BLaER1 treated with 17β-estradiol and CSF1 and Interleukin-3, amounts not matched to agents 10 nM and 100 nM (cell line): ENCODE measurements around the gene CSMD2.

Experiments
- H3K27ac ChIP-seq, 11 experiments: shearing (Covaris generic); formaldehyde crosslinking; 2 replicates each; pipeline ENCODE4 v1.8.1; 2022
- H3K27me3 ChIP-seq, 11 experiments: shearing (Covaris generic); formaldehyde crosslinking; 2 replicates each; pipeline ENCODE4 v1.8.1; 2022
- H3K36me3 ChIP-seq, 11 experiments: shearing (Covaris generic); formaldehyde crosslinking; 2 replicates each; pipeline ENCODE4 v1.8.1; 2022
- H3K4me1 ChIP-seq, 10 experiments: shearing (Covaris generic); formaldehyde crosslinking; 2 replicates each; pipeline ENCODE4 v1.8.1; 2022
- H3K4me2 ChIP-seq, 11 experiments: shearing (Covaris generic); formaldehyde crosslinking; 2 replicates each; pipeline ENCODE4 v1.8.1; 2022
- H3K4me3 ChIP-seq, 10 experiments: shearing (Covaris generic); formaldehyde crosslinking; 2 replicates each; pipeline ENCODE4 v1.8.1; 2022
- H3K9ac ChIP-seq, 11 experiments: shearing (Covaris generic); formaldehyde crosslinking; 2 replicates each; pipeline ENCODE4 v1.8.1; 2022
- H3K9me3 ChIP-seq, 11 experiments: shearing (Covaris generic); formaldehyde crosslinking; replicated peaks in 1 of 11; 2 replicates each; pipeline ENCODE4 v1.8.1; 2022
- H4K20me1 ChIP-seq, 11 experiments: shearing (Covaris generic); formaldehyde crosslinking; 2 replicates each; pipeline ENCODE4 v1.8.1; 2022
- Cebpa-rat ChIP-seq, 11 experiments: shearing (Covaris generic); IDR thresholded peaks; 2 replicates each; pipeline ENCODE4 v1.8.1; 2022

The CSMD2 gene

GRCh38 chr1:33668695-33669094 is 496.3 kb downstream of the CSMD2 start:
- Histone ChIP-seq H3K36me3 (no peaks in the 10 kb centered on the region), H4K20me1 (no peaks in the 10 kb centered on the region), H3K27ac (no peak overlapping the region), H3K27me3 (no peaks in the 10 kb centered on the region), H3K4me3 (no peak overlapping the region), H3K4me2 (no peak overlapping the region), H3K9ac (no peak overlapping the region), H3K9me3 (peaks cover 18 to 34% (median 28%) of the 10 kb centered on the region in 11 experiments), H3K4me1 (no peaks in the 10 kb centered on the region)
- TF ChIP-seq Cebpa-rat (IDR thresholded peaks at IDR 0.05): no peak

GRCh38 chr1:33667386-33668282 is 497.4 kb downstream of the CSMD2 start:
- H3K9ac ChIP-seq: no peak overlapping the region
- no peak for TF ChIP-seq Cebpa-rat (IDR thresholded peaks at IDR 0.05)

GRCh38 chr1:33666616-33667015 is 498.4 kb downstream of the CSMD2 start:
- no peaks in the 10 kb centered on the region for H4K20me1 ChIP-seq
- no peak overlapping the region for H3K9ac ChIP-seq
- no peaks in the 10 kb centered on the region for H3K27me3 ChIP-seq
- no peak overlapping the region for H3K4me3 ChIP-seq
- peaks cover 8 to 16% (median 12%) of the 10 kb centered on the region in 11 experiments for H3K9me3 ChIP-seq
- TF ChIP-seq Cebpa-rat (IDR thresholded peaks at IDR 0.05): no peak
- no peaks in the 10 kb centered on the region for H3K36me3 ChIP-seq
- H3K4me1 ChIP-seq: no peaks in the 10 kb centered on the region
- no peak overlapping the region for H3K27ac ChIP-seq
- H3K4me2 ChIP-seq: no peak overlapping the region

More at GRCh38 chr1:33667386-33668282, 497.4 kb downstream of the CSMD2 start:
- no peak overlapping the region for H3K4me3 ChIP-seq
- no peak overlapping the region for H3K4me2 ChIP-seq
- no peaks in the 10 kb centered on the region for H3K27me3 ChIP-seq
- H3K4me1 ChIP-seq: no peaks in the 10 kb centered on the region
- no peaks in the 10 kb centered on the region for H3K36me3 ChIP-seq
- no peaks in the 10 kb centered on the region for H4K20me1 ChIP-seq
- peaks cover 18 to 27% (median 22%) of the 10 kb centered on the region in 11 experiments for H3K9me3 ChIP-seq
- H3K27ac ChIP-seq: no peak overlapping the region

- no peaks in the 10 kb centered on the region for H3K27me3 ChIP-seq
- no peak overlapping the region for H3K27ac ChIP-seq
- TF ChIP-seq Cebpa-rat (IDR thresholded peaks at IDR 0.05): no peak
- no peak overlapping the region for H3K4me2 ChIP-seq
- H3K9ac ChIP-seq: no peak overlapping the region
- no peaks in the 10 kb centered on the region for H4K20me1 ChIP-seq
- H3K4me3 ChIP-seq: no peak overlapping the region
- H3K36me3 ChIP-seq: no peaks in the 10 kb centered on the region
- peaks cover 0 to 4% (median under 1%) of the 10 kb centered on the region in 10 experiments; a peak in 8 of 20 replicates for H3K4me1 ChIP-seq
- H3K9me3 ChIP-seq: no peaks in the 10 kb centered on the region
Measured at GRCh38 chr1:33661811-33662454, 503.1 kb downstream of the CSMD2 start.

GRCh38 chr1:33660956-33661355 is 504.1 kb downstream of the CSMD2 start:
- H3K4me1 ChIP-seq: peaks cover 5 to 14% (median 10%) of the 10 kb centered on the region in 10 experiments; a peak in 18 of 20 replicates
- no peak for TF ChIP-seq Cebpa-rat (IDR thresholded peaks at IDR 0.05)
- no peaks in the 10 kb centered on the region for H3K36me3 ChIP-seq
- no peaks in the 10 kb centered on the region for H4K20me1 ChIP-seq
- no peak overlapping the region for H3K9ac ChIP-seq
- H3K27ac ChIP-seq: no peak overlapping the region
- no peak overlapping the region for H3K4me2 ChIP-seq
- no peaks in the 10 kb centered on the region for H3K9me3 ChIP-seq
- no peak overlapping the region for H3K4me3 ChIP-seq
- no peaks in the 10 kb centered on the region for H3K27me3 ChIP-seq

- Histone ChIP-seq H3K36me3 (no peaks in the 10 kb centered on the region), H3K4me3 (no peak overlapping the region), H3K27me3 (no peaks in the 10 kb centered on the region), H3K9me3 (no peaks in the 10 kb centered on the region), H4K20me1 (no peaks in the 10 kb centered on the region), H3K4me2 (no peak overlapping the region), H3K9ac (no peak overlapping the region), H3K4me1 (peaks cover 5 to 19% (median 11%) of the 10 kb centered on the region in 10 experiments; a peak in 18 of 20 replicates), H3K27ac (no peak overlapping the region)
- TF ChIP-seq Cebpa-rat (IDR thresholded peaks at IDR 0.05): no peak
Measured at GRCh38 chr1:33660244-33660643, 504.8 kb downstream of the CSMD2 start.

GRCh38 chr1:33659641-33660040 is 505.4 kb downstream of the CSMD2 start:
- Histone ChIP-seq H3K9me3 (no peaks in the 10 kb centered on the region), H4K20me1 (no peaks in the 10 kb centered on the region), H3K27ac (no peak overlapping the region), H3K36me3 (no peaks in the 10 kb centered on the region), H3K4me1 (peaks cover 5 to 19% (median 11%) of the 10 kb centered on the region in 10 experiments; a peak in 18 of 20 replicates), H3K4me3 (no peak overlapping the region), H3K9ac (no peak overlapping the region), H3K27me3 (no peaks in the 10 kb centered on the region), H3K4me2 (no peak overlapping the region)
- TF ChIP-seq Cebpa-rat (IDR thresholded peaks at IDR 0.05): no peak

GRCh38 chr1:33657833-33658232 is 507.2 kb downstream of the CSMD2 start:
- no peaks in the 10 kb centered on the region for H3K36me3 ChIP-seq
- no peak overlapping the region for H3K27ac ChIP-seq

GRCh38 chr1:33656467-33657005 is 508.5 kb downstream of the CSMD2 start:
- no peaks in the 10 kb centered on the region for H3K9me3 ChIP-seq
- no peaks in the 10 kb centered on the region for H3K27me3 ChIP-seq
- H3K9ac ChIP-seq: no peak overlapping the region
- H3K4me1 ChIP-seq: peaks cover 5 to 19% (median 11%) of the 10 kb centered on the region in 10 experiments; a peak in 18 of 20 replicates
- H3K4me3 ChIP-seq: no peak overlapping the region
- H4K20me1 ChIP-seq: no peaks in the 10 kb centered on the region
- peak overlapping the region; percentile 7 to 81 (median 54); a peak in 19 of 22 replicates for H3K4me2 ChIP-seq
- no peak for TF ChIP-seq Cebpa-rat (IDR thresholded peaks at IDR 0.05)
- H3K36me3 ChIP-seq: no peaks in the 10 kb centered on the region
- H3K27ac ChIP-seq: peak overlapping the region in 3 of 11 experiments; percentile 7 to 43 (median 29); a peak in 5 of 22 replicates

More at GRCh38 chr1:33657833-33658232, 507.2 kb downstream of the CSMD2 start:
- Histone ChIP-seq H3K9me3 (no peaks in the 10 kb centered on the region), H3K27me3 (no peaks in the 10 kb centered on the region), H4K20me1 (no peaks in the 10 kb centered on the region), H3K4me2 (no peak overlapping the region), H3K4me3 (no peak overlapping the region), H3K9ac (no peak overlapping the region), H3K4me1 (peaks cover 5 to 19% (median 11%) of the 10 kb centered on the region in 10 experiments; a peak in 18 of 20 replicates)
- no peak for TF ChIP-seq Cebpa-rat (IDR thresholded peaks at IDR 0.05)
